Endothelial cell (in vitro differentiated cells): ENCODE results near the gene CPZ. TPM values are rescaled to one million over a fixed set of nuclear protein-coding genes. Genes with fewer than 3 reads are reported as not detected.

ENCODE experiments used
- DNase-seq: peaks from one replicate; pipeline ENCODE4 v3.0.0; 2021; ENCODE audit warnings: low spot score
- H3K27ac Mint-ChIP-seq: one replicate; pipeline ENCODE4 v1.8.0; 2021; ENCODE audit warnings: mixed read lengths, inconsistent platforms; ENCODE audit not compliant: unreplicated experiment
- H3K27me3 Mint-ChIP-seq: one replicate; pipeline ENCODE4 v1.8.0; 2021; ENCODE audit warnings: mild to moderate bottlenecking, moderate library complexity, mixed read lengths, inconsistent platforms; ENCODE audit not compliant: unreplicated experiment
- H3K36me3 Mint-ChIP-seq: one replicate; pipeline ENCODE4 v1.8.0; 2021; ENCODE audit warnings: mild to moderate bottlenecking, low read depth, mixed read lengths, inconsistent platforms; ENCODE audit not compliant: unreplicated experiment
- H3K4me1 Mint-ChIP-seq: one replicate; pipeline ENCODE4 v1.8.0; 2021; ENCODE audit warnings: mild to moderate bottlenecking, mixed read lengths, inconsistent platforms; ENCODE audit not compliant: unreplicated experiment
- H3K4me3 Mint-ChIP-seq: one replicate; pipeline ENCODE4 v1.8.0; 2021; ENCODE audit warnings: mild to moderate bottlenecking, mixed read lengths, inconsistent platforms; ENCODE audit not compliant: unreplicated experiment
- H3K9me3 Mint-ChIP-seq: one replicate; pipeline ENCODE4 v1.8.0; 2021; ENCODE audit warnings: mixed read lengths, inconsistent platforms; ENCODE audit not compliant: unreplicated experiment
- total RNA-seq: library from RNA; stranded (reverse); fragmentation: NEBNext Ultra II Directional; extraction: Animal tissue kit (Norgen Biotek cat#: 25700); gene quantifications from one replicate; pipeline ENCODE4 v1.2.1, GENCODE V29; 2021; ENCODE audit not compliant: unreplicated experiment
- TF ChIP-seq, protein P1 (sequence below): fragments of 200-600 bp; sonication (generic); IDR thresholded peaks from one replicate; pipeline ENCODE4 v1.5.0; 2021; ENCODE audit warnings: antibody characterized with exemption; ENCODE audit not compliant: unreplicated experiment

CPZ gene
- total RNA-seq, 1 donor from 2014 or later = 0.90 TPM

GRCh38 chr4:8602686-8603430 lies 10.3 kb downstream of the CPZ start:
- TF ChIP-seq, protein P1, sequence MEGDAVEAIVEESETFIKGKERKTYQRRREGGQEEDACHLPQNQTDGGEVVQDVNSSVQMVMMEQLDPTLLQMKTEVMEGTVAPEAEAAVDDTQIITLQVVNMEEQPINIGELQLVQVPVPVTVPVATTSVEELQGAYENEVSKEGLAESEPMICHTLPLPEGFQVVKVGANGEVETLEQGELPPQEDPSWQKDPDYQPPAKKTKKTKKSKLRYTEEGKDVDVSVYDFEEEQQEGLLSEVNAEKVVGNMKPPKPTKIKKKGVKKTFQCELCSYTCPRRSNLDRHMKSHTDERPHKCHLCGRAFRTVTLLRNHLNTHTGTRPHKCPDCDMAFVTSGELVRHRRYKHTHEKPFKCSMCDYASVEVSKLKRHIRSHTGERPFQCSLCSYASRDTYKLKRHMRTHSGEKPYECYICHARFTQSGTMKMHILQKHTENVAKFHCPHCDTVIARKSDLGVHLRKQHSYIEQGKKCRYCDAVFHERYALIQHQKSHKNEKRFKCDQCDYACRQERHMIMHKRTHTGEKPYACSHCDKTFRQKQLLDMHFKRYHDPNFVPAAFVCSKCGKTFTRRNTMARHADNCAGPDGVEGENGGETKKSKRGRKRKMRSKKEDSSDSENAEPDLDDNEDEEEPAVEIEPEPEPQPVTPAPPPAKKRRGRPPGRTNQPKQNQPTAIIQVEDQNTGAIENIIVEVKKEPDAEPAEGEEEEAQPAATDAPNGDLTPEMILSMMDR = no peak
- no peak overlapping the region for H3K4me3 Mint-ChIP-seq
- peak overlapping the region; percentile 52 for H3K27ac Mint-ChIP-seq
- H3K36me3 Mint-ChIP-seq = no peaks in the 10 kb centered on the region
- no peak for DNase-seq
- H3K9me3 Mint-ChIP-seq = no peaks in the 10 kb centered on the region
- peaks cover 2% of the 10 kb centered on the region for H3K4me1 Mint-ChIP-seq
- peaks cover 6% of the 10 kb centered on the region for H3K27me3 Mint-ChIP-seq

GRCh38 chr4:8603931-8604330 lies 11.4 kb downstream of the CPZ start:
- TF ChIP-seq, protein P1 = no peak
- H3K4me1 Mint-ChIP-seq = peaks cover 2% of the 10 kb centered on the region
- peaks cover 1% of the 10 kb centered on the region for H3K36me3 Mint-ChIP-seq
- DNase-seq = no peak
- H3K4me3 Mint-ChIP-seq = no peak overlapping the region
- no peaks in the 10 kb centered on the region for H3K9me3 Mint-ChIP-seq
- H3K27me3 Mint-ChIP-seq = peaks cover 7% of the 10 kb centered on the region
- no peak overlapping the region for H3K27ac Mint-ChIP-seq

DNA sequence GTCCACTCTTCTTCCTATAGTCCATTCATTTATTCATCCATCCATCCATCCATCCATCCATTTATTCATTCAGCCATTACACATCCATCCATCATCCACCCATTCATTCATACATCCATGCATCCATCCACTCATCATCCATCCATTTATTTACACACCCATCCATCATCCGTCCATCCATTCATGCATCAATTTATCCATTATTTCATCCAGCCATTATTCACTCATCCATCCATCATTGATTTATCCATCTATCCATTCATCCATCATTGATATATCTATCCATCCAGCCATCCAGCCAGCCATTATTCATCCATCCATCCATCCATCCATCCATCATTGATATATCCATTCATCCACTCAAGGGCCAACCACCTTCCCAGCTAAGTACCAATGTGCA lies 12.7 kb downstream of the CPZ start:
- Mint-ChIP-seq H3K4me1 (peaks cover 2% of the 10 kb centered on the region), H3K27ac (no peak overlapping the region), H3K9me3 (no peaks in the 10 kb centered on the region), H3K4me3 (no peak overlapping the region), H3K27me3 (peaks cover 10% of the 10 kb centered on the region), H3K36me3 (peaks cover 3% of the 10 kb centered on the region)
- TF ChIP-seq, protein P1 = no peak
- DNase-seq = no peak

DNA sequence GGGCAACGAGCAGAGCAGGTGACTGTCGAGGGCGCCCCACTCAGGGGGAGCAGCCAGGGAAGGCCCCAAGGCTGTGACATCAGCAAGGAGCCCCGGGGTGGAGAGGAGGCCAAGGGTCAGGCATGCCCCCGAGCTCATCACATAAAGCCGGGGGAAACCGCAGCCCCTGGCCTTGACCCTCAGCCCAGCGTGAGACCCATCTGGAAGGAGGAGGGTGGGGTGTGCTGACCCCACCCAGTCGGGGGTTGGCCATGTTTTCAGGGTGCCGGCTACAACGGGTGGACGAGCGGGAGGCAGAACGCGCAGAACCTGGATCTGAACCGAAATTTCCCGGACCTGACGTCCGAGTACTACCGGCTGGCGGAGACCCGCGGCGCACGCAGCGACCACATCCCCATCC lies 13.9 kb downstream of the CPZ start:
- Mint-ChIP-seq H3K27ac (no peak overlapping the region), H3K9me3 (no peaks in the 10 kb centered on the region), H3K36me3 (peaks cover 3% of the 10 kb centered on the region), H3K4me1 (peaks cover 2% of the 10 kb centered on the region), H3K27me3 (peaks cover 10% of the 10 kb centered on the region), H3K4me3 (no peak overlapping the region)
- no peak for DNase-seq
- TF ChIP-seq, protein P1 = no peak

- DNase-seq = no peak
- TF ChIP-seq, protein P1 = no peak
- H3K27ac Mint-ChIP-seq = no peak overlapping the region
- no peak overlapping the region for H3K4me3 Mint-ChIP-seq
- H3K9me3 Mint-ChIP-seq = no peaks in the 10 kb centered on the region
- peaks cover 3% of the 10 kb centered on the region for H3K36me3 Mint-ChIP-seq
- H3K4me1 Mint-ChIP-seq = peaks cover 4% of the 10 kb centered on the region
- peaks cover 10% of the 10 kb centered on the region for H3K27me3 Mint-ChIP-seq
Measured at GRCh38 chr4:8606966-8607365, 14.4 kb downstream of the CPZ start.
